Esophagus squamous epithelium (tissue), 4 donors: Measurements from ENCODE around the gene C15orf62.

Experiments
- CTCF ChIP-seq, 6 experiments: fragments of 450-650 bp in 4 of 6; fragments of 200-600 bp in 2 of 6; sonication (generic) in 2 of 6; IDR thresholded peaks; one replicate each; pipeline ENCODE4 v1.5.1; 2016 to 2019; ENCODE audit warnings: antibody characterized with exemption in 6 of 6, mild to moderate bottlenecking in 4 of 6, moderate library complexity in 4 of 6
- POLR2A ChIP-seq, 4 donors: fragments of 450-650 bp; IDR thresholded peaks; one replicate each; pipeline ENCODE4 v1.6.1; 2017; ENCODE audit warnings: antibody characterized with exemption in 4 of 4, mild to moderate bottlenecking in 4 of 4, moderate library complexity in 3 of 4

- TF ChIP-seq CTCF (IDR thresholded peaks at IDR 0.05) (no peak), POLR2A (IDR thresholded peaks at IDR 0.05) (no peak)
Measured at GRCh38 chr15:40773496-40773895, 3.7 kb downstream of the C15orf62 start.
